Measurements from ENCODE around the gene AP1G2. TPM values are rescaled to one million over a fixed set of nuclear protein-coding genes. Genes with fewer than 3 reads are reported as not detected.

AP1G2 gene
- total RNA-seq, 1 experiment from 2014 or later, result 155 TPM

GRCh38 chr14:23573384-23574015 is 5.9 kb upstream of the AP1G2 start (continued):
- TF ChIP-seq EZH2phosphoT487 (IDR thresholded peaks at IDR 0.05; ENCODE audit: borderline replicate concordance) (no peak), CTCF (IDR thresholded peaks at IDR 0.05 in 2 of 3, conservative IDR thresholded peaks at IDR 0.05 in 1 of 3; ENCODE audit: borderline replicate concordance in 1 of 3, insufficient read depth in 1 of 3, low read depth in 2 of 3, low read length in 2 of 3) (no peak), TCF7L2 (IDR thresholded peaks at IDR 0.05; ENCODE audit: borderline replicate concordance, extremely low read depth, insufficient read depth, insufficient read length) (no peak), ZNF274 (IDR thresholded peaks at IDR 0.05; ENCODE audit: low read depth, low read length) (no peak), JUND (IDR thresholded peaks at IDR 0.05) (no peak)

DNA sequence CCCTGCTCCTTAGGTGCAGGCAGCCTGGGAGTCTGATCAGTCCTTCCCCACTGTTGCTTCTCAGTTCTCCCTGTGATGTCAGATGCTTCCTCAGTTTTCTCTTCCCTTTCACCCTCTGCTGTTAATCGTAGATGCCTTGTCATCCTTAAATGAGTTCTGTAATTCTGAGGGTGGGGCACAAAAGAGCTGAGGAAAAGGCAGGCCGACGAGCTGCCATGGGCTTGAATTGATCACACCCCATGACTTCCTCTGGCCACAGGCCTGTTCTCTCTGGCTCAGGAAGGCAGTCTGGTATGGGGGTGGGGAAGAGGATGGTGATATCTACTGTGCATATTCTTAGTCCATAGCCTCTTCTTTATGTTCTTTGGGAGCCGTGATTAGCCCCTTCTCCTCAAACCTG is 5.2 kb upstream of the AP1G2 start:
- TF ChIP-seq ZBTB33 (IDR thresholded peaks at IDR 0.05; ENCODE audit: extremely low read depth, insufficient replicate concordance, low read length), result no peak
- TF ChIP-seq CTCF (IDR thresholded peaks at IDR 0.05 in 2 of 3, conservative IDR thresholded peaks at IDR 0.05 in 1 of 3; ENCODE audit: borderline replicate concordance in 1 of 3, insufficient read depth in 1 of 3, low read depth in 2 of 3, low read length in 2 of 3), result no peak
- TF ChIP-seq EGR1 (IDR thresholded peaks at IDR 0.05; ENCODE audit: low read depth), result no peak
- no peak for TF ChIP-seq EZH2phosphoT487 (IDR thresholded peaks at IDR 0.05; ENCODE audit: borderline replicate concordance)
- TF ChIP-seq ZFX (IDR thresholded peaks at IDR 0.05), result no peak
- no peak for TF ChIP-seq FOSL1 (IDR thresholded peaks at IDR 0.05; ENCODE audit: low read depth)
- TF ChIP-seq, protein P1, sequence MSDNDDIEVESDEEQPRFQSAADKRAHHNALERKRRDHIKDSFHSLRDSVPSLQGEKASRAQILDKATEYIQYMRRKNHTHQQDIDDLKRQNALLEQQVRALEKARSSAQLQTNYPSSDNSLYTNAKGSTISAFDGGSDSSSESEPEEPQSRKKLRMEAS (IDR thresholded peaks at IDR 0.05), result no peak
- ATAC-seq (no peak), DNase-seq (ENCODE audit: low read depth, low spot score) (no peak)
- Histone ChIP-seq H3K4me2 (ENCODE audit: low read length) (no peak overlapping the region), H3K4me1 (ENCODE audit: control insufficient read depth in 1 of 2, insufficient read depth in 2 of 2, low read length in 2 of 2) (peaks cover 21% of the 10 kb centered on the region in 2 experiments), H4K20me1 (ENCODE audit: insufficient read depth) (no peaks in the 10 kb centered on the region), H3K79me2 (ENCODE audit: insufficient read depth, low read length) (no peaks in the 10 kb centered on the region), H2AFZ (ENCODE audit: low read depth, low read length, poor library complexity, severe bottlenecking) (no peak overlapping the region), H3K27ac (ENCODE audit: low read depth, low read length) (no peak overlapping the region), H3K9ac (ENCODE audit: low read length) (no peak overlapping the region), H3K9me3 (ENCODE audit: control insufficient read depth in 1 of 2, insufficient read depth in 1 of 2, low read depth in 1 of 2, low read length in 2 of 2) (no peaks in the 10 kb centered on the region), H3K36me3 (ENCODE audit: control insufficient read depth in 1 of 2, insufficient read depth in 2 of 2, low read length in 2 of 2) (no peaks in the 10 kb centered on the region), H3K9me2 (ENCODE audit: insufficient read depth) (no peaks in the 10 kb centered on the region), H3K4me3 (replicated peaks in 1 of 2; ENCODE audit: low read depth in 1 of 2, low read length in 2 of 2) (no peak overlapping the region), H3K27me3 (ENCODE audit: insufficient read depth, low read length) (no peaks in the 10 kb centered on the region)
- ChIA-PET RAD21 (ENCODE audit: low non-redundant PET in 1 of 2, low total read pairs in 2 of 2, uncharacterized antibody in 2 of 2, unreplicated experiment in 2 of 2) (no interaction called here), CTCF (no interaction called here), POLR2A (no interaction called here)
- no TSS peak for BruUV-seq (replicated peaks)
- intact Hi-C loops (cut with micrococcal nuclease), result no loop called here
